Tibial nerve (tissue), 4 donors: Measurements from ENCODE around the gene MAPK8. TPM values are rescaled to one million over a fixed set of nuclear protein-coding genes. Genes with fewer than 3 reads are reported as not detected.

Experiments used
- DNase-seq, 2 donors: peaks; one replicate each; pipeline ENCODE4 v3.0.0-alpha.2; 2019; ENCODE audit warnings: low spot score in 2 of 2
- H3K27ac ChIP-seq, 4 donors: fragments of 200-600 bp; sonication (generic) in 3 of 4; one replicate each; pipeline ENCODE4 v1.5.1; 2017 to 2019; ENCODE audit warnings: mild to moderate bottlenecking in 1 of 4
- H3K27me3 ChIP-seq, 2 donors: fragments of 200-600 bp; sonication (generic) in 1 of 2; one replicate each; pipeline versions ENCODE4 v1.5.1 to v1.6.0; 2017 to 2019
- H3K36me3 ChIP-seq, 3 donors: fragments of 200-600 bp; sonication (generic); one replicate each; pipeline ENCODE4 v1.5.1; 2018 to 2019
- H3K4me1 ChIP-seq, 4 donors: fragments of 200-600 bp; sonication (generic) in 3 of 4; one replicate each; pipeline ENCODE4 v1.5.1; 2017 to 2019
- H3K4me3 ChIP-seq, 4 donors: fragments of 200-600 bp; sonication (generic) in 3 of 4; one replicate each; pipeline ENCODE4 v1.5.1; 2017 to 2019; ENCODE audit warnings: mild to moderate bottlenecking in 1 of 4, moderate library complexity in 1 of 4
- H3K9me3 ChIP-seq, 4 donors: fragments of 200-600 bp; sonication (generic) in 3 of 4; one replicate each; pipeline ENCODE4 v1.5.1; 2017 to 2019
- CTCF ChIP-seq, 5 experiments: fragments of 200-600 bp in 3 of 5; fragments of 450-650 bp in 2 of 5; sonication (generic) in 3 of 5; IDR thresholded peaks; one replicate each; pipeline ENCODE4 v1.5.1; 2016 to 2019; ENCODE audit warnings: antibody characterized with exemption in 5 of 5, mild to moderate bottlenecking in 3 of 5, moderate library complexity in 2 of 5
- EP300 ChIP-seq, 2 donors: sonication (generic); formaldehyde crosslinking; IDR thresholded peaks; one replicate each; pipeline ENCODE4 v1.6.1; 2017; ENCODE audit warnings: antibody characterized with exemption in 2 of 2, mild to moderate bottlenecking in 1 of 2
- POLR2A ChIP-seq, 2 donors: fragments of 450-650 bp; IDR thresholded peaks; one replicate each; pipeline ENCODE4 v1.6.1; 2017; ENCODE audit warnings: antibody characterized with exemption in 2 of 2, mild to moderate bottlenecking in 2 of 2, moderate library complexity in 2 of 2
- WGBS, 2 donors: methylation state at CpG; one replicate each; pipeline ENCODE4 v1.1.5; 2018; 5-methylcytosine and 5-hydroxymethylcytosine counted together
- total RNA-seq, 4 donors: library from RNA; depleted of rRNA; stranded (reverse); fragments of >200 nt; gene quantifications; one replicate each; pipeline ENCODE4 v1.1.0, GENCODE V29; 2016

MAPK8 gene
- total RNA-seq, 4 donors from 2014 or later: 53.4 to 65.6 (median 62.2) TPM

GRCh38 chr10:48458662-48459048, 152.2 kb downstream of the MAPK8 start:
- no peak for TF ChIP-seq CTCF (IDR thresholded peaks at IDR 0.05)
- no peak for TF ChIP-seq POLR2A (IDR thresholded peaks at IDR 0.05)
- TF ChIP-seq EP300 (IDR thresholded peaks at IDR 0.05): no peak
- Histone ChIP-seq H3K4me1 (no peaks in the 10 kb centered on the region), H3K36me3 (no peaks in the 10 kb centered on the region), H3K9me3 (no peaks in the 10 kb centered on the region), H3K27me3 (no peaks in the 10 kb centered on the region), H3K4me3 (no peak overlapping the region), H3K27ac (no peak overlapping the region)
- 75 to 77% methylated on average over 6 of the region's 6 CpGs for WGBS, 2 donors
- no peak for DNase-seq

- H3K27me3 ChIP-seq: no peaks in the 10 kb centered on the region
- DNase-seq: no peak
- H3K36me3 ChIP-seq: no peaks in the 10 kb centered on the region
- H3K9me3 ChIP-seq: no peaks in the 10 kb centered on the region
- WGBS, 2 donors: 86 to 88% methylated on average over 18 to 19 of the region's 23 CpGs
- H3K4me3 ChIP-seq: no peak overlapping the region
- no peaks in the 10 kb centered on the region for H3K4me1 ChIP-seq
- no peak overlapping the region for H3K27ac ChIP-seq
- no peak for TF ChIP-seq POLR2A (IDR thresholded peaks at IDR 0.05)
- TF ChIP-seq EP300 (IDR thresholded peaks at IDR 0.05): no peak
- TF ChIP-seq CTCF (IDR thresholded peaks at IDR 0.05): no peak
These were observed 153.0 kb downstream of the MAPK8 start for GRCh38 chr10:48459270-48460150.

DNA sequence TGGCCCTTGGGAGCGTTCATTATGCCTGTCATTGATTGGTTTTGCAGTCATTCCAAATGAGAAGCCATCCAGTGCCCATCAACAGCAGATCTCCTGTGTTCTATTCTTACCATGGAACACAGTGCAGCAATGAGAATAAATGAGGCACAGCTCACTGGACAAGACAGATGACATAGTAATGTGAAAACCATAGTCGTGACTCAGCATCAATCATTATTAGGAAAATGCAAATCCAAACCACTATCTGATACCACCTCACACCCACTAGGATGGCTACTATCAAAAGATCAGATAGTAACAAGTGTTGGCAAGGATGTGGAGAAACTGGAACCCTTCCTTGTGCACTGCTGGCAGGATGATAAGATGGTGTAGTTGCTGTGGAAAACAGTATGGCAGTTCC, 153.7 kb downstream of the MAPK8 start:
- Histone ChIP-seq H3K4me3 (no peak overlapping the region), H3K9me3 (no peaks in the 10 kb centered on the region), H3K4me1 (no peaks in the 10 kb centered on the region), H3K27ac (no peak overlapping the region), H3K36me3 (no peaks in the 10 kb centered on the region), H3K27me3 (no peaks in the 10 kb centered on the region)
- no peak for DNase-seq
- 87 to 90% methylated on average over 2 of the region's 2 CpGs for WGBS, 2 donors
- TF ChIP-seq EP300 (IDR thresholded peaks at IDR 0.05) (no peak), CTCF (IDR thresholded peaks at IDR 0.05) (no peak), POLR2A (IDR thresholded peaks at IDR 0.05) (no peak)

DNA sequence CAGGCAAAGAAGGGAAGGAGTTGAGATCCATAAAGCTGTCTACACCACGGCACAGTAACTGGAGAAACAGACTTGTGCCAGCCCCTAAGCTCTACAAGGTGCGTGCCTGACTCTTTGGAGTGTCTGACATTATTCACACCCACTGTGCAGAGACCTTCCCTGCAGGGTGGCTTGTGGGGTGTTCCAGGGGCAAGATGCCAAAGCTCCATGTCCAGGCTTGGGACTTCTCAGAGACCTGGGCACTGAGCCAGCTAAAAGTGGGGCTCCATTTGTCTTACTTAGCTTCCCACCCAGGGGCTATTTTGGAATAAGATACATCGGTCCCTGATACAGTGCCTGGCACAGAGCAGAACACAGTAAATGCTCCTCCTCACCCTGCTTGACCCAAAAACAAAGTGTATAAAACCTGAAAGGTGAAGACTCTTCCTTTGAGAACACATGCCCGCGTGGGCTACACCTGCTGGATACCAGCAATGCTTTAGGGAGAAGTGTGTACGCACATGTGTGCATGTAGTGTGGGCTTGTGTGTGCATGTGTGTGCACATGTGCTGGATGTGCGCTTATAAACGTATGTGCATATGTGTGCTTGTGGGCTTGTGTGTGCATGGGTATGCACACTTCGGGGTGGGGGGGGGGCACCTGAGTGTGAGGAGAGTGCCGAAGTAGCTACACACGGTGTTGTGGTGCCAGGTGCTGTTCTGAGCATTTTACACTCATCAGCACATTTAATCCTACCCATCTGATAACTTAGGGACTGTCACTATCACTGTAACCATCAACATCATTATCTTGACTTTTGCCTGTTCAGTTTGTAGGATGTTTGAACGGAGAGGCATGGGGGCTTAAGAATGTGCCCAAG, 155.4 kb downstream of the MAPK8 start:
- H3K36me3 ChIP-seq: no peaks in the 10 kb centered on the region
- no peaks in the 10 kb centered on the region for H3K9me3 ChIP-seq
- no peak overlapping the region for H3K27ac ChIP-seq
- no peak overlapping the region for H3K4me3 ChIP-seq
- H3K4me1 ChIP-seq: peaks cover 0 to 4% (median 0%) of the 10 kb centered on the region in 4 donors
- TF ChIP-seq CTCF (IDR thresholded peaks at IDR 0.05) (no peak), EP300 (IDR thresholded peaks at IDR 0.05) (no peak), POLR2A (IDR thresholded peaks at IDR 0.05) (no peak)
- WGBS, 2 donors: 88 to 90% methylated on average over 12 of the region's 12 CpGs
- peaks cover 0 to 10% of the 10 kb centered on the region in 2 donors for H3K27me3 ChIP-seq
- DNase-seq: no peak
